Neural cell (in vitro differentiated cells): ENCODE results near the gene EYS. TPM values are rescaled to one million over a fixed set of nuclear protein-coding genes. Genes with fewer than 3 reads are reported as not detected.
"Not testable (repeated sequence)": the region's sequence is repeated elsewhere in the genome, so short reads cannot be mapped to it uniquely, and the experiment has no call there.

Source experiments
- H2AFZ ChIP-seq: fragments of 200-600, 300-800 bp; sonication (generic), shearing (Covaris generic); 2 replicates; pipeline ENCODE4 v1.6.0; 2014; ENCODE audit warnings: low read depth, mild to moderate bottlenecking, antibody characterized with exemption, low read length, moderate library complexity
- H3F3A ChIP-seq: fragments of 200-600 bp; shearing (Covaris generic); 2 replicates; pipeline ENCODE4 v1.6.1; 2016; ENCODE audit warnings: mild to moderate bottlenecking, moderate library complexity, mixed read lengths, antibody characterized with exemption, low read length; ENCODE audit not compliant: insufficient read depth, poor library complexity, severe bottlenecking
- H3K27ac ChIP-seq: fragments of 200-600, 300-800 bp; sonication (generic), shearing (Covaris generic); 2 replicates; pipeline ENCODE4 v1.5.1; 2014; ENCODE audit warnings: mild to moderate bottlenecking, low read length, moderate library complexity
- H3K27me3 ChIP-seq: fragments of 300-800, 200-600 bp; sonication (generic), shearing (Covaris generic); 2 replicates; pipeline ENCODE4 v1.6.0; 2014; ENCODE audit warnings: mild to moderate bottlenecking, low read depth, low read length, moderate library complexity; ENCODE audit not compliant: insufficient read depth
- H3K36me3 ChIP-seq: fragments of 300-800, 200-600 bp; sonication (generic), shearing (Covaris generic); 2 replicates; pipeline ENCODE4 v1.5.1; 2014; ENCODE audit warnings: mild to moderate bottlenecking, antibody characterized with exemption, low read length, moderate library complexity; ENCODE audit not compliant: insufficient read depth
- H3K4me2 ChIP-seq: fragments of 300-800, 200-600 bp; sonication (generic), shearing (Covaris generic); 2 replicates; pipeline ENCODE4 v1.6.0; 2014; ENCODE audit warnings: mild to moderate bottlenecking, low read length
- H3K4me3 ChIP-seq: fragments of 300-800, 200-600 bp; sonication (generic), shearing (Covaris generic); 2 replicates; pipeline ENCODE4 v1.5.1; 2014; ENCODE audit warnings: mild to moderate bottlenecking, low read length, moderate library complexity
- H3K79me2 ChIP-seq: fragments of 200-600 bp; shearing (Covaris generic); replicated peaks from 2 replicates; pipeline ENCODE4 v1.6.0; 2014; ENCODE audit warnings: mild to moderate bottlenecking, low read length, moderate library complexity; ENCODE audit not compliant: insufficient read depth
- H3K9ac ChIP-seq: fragments of 300-800, 200-600 bp; sonication (generic), shearing (Covaris generic); 2 replicates; pipeline ENCODE4 v1.6.1; 2016; ENCODE audit warnings: mild to moderate bottlenecking, low read length, mixed read lengths
- H3K9me2 ChIP-seq: fragments of 200-600 bp; shearing (Covaris generic); 2 replicates; pipeline ENCODE4 v1.6.1; 2016; ENCODE audit warnings: mild to moderate bottlenecking, low read length, mixed read lengths; ENCODE audit not compliant: insufficient read depth
- H3K9me3 ChIP-seq: fragments of 200-600, 300-800 bp; sonication (generic), shearing (Covaris generic); 2 replicates; pipeline ENCODE4 v1.6.1; 2016; ENCODE audit warnings: mild to moderate bottlenecking, mixed run types, low read length, moderate library complexity, mixed read lengths
- H4K20me1 ChIP-seq: fragments of 200-600 bp; shearing (Covaris generic); 2 replicates; pipeline ENCODE4 v1.6.1; 2016; ENCODE audit warnings: mild to moderate bottlenecking, mixed run types; ENCODE audit not compliant: insufficient read depth
- RAD21 ChIP-seq: fragments of 450-650 bp; conservative IDR thresholded peaks from 2 replicates; pipeline ENCODE4 v1.6.1; 2014; ENCODE audit warnings: antibody characterized with exemption, mild to moderate bottlenecking, moderate library complexity
- SMC3 ChIP-seq: fragments of 450-650 bp; conservative IDR thresholded peaks from 2 replicates; pipeline ENCODE4 v1.6.1; 2014; ENCODE audit warnings: antibody characterized with exemption, mild to moderate bottlenecking, moderate library complexity; ENCODE audit not compliant: poor library complexity
- polyA plus RNA-seq: library from polyadenylated mRNA; depleted of rRNA; stranded (reverse); fragments of >200 nt; gene quantifications from 2 replicates; pipeline ENCODE4 v1.2.3, GENCODE V29; 2014
- TF ChIP-seq, protein P1 (sequence below): IDR thresholded peaks from 2 replicates; pipeline ENCODE4 v1.6.1; 2012; ENCODE audit warnings: borderline replicate concordance
- TF ChIP-seq, protein P2 (sequence below): fragments of 450-650 bp; IDR thresholded peaks from 2 replicates; pipeline ENCODE4 v1.5.1; 2014; ENCODE audit warnings: antibody characterized with exemption, mild to moderate bottlenecking, moderate library complexity; ENCODE audit not compliant: poor library complexity, severe bottlenecking

EYS gene
- polyA plus RNA-seq, 1 donor from 2014 or later, result 0.38 TPM

DNA sequence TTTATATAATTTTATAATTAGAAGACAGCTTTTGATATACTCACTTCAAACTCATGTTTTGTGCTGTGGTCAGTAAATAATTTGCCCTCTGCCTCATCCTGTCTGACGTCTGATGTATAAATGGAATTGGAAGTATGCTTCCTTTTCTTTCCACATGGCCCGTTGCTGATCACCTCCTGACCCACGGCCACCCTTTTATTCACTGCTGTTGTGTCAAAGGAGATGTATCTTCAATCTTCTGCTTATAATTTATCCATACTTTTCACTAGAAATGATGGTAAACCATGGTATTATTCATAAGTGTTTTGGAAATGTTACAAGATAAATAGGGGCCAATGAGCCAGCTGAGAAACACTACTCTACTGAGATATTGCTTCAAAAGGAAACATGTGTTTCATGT is 1229.6 kb downstream of the EYS start:
- Histone ChIP-seq H3K27ac (no peak overlapping the region), H3K79me2 (no peaks in the 10 kb centered on the region), H3K9me2 (no peaks in the 10 kb centered on the region), H3K9ac (no peak overlapping the region), H3K4me3 (no peak overlapping the region), H2AFZ (no peak overlapping the region), H3K4me2 (no peak overlapping the region), H3F3A (no peaks in the 10 kb centered on the region), H4K20me1 (no peaks in the 10 kb centered on the region), H3K27me3 (no peaks in the 10 kb centered on the region), H3K9me3 (no peaks in the 10 kb centered on the region), H3K36me3 (no peaks in the 10 kb centered on the region)
- TF ChIP-seq, protein P1, sequence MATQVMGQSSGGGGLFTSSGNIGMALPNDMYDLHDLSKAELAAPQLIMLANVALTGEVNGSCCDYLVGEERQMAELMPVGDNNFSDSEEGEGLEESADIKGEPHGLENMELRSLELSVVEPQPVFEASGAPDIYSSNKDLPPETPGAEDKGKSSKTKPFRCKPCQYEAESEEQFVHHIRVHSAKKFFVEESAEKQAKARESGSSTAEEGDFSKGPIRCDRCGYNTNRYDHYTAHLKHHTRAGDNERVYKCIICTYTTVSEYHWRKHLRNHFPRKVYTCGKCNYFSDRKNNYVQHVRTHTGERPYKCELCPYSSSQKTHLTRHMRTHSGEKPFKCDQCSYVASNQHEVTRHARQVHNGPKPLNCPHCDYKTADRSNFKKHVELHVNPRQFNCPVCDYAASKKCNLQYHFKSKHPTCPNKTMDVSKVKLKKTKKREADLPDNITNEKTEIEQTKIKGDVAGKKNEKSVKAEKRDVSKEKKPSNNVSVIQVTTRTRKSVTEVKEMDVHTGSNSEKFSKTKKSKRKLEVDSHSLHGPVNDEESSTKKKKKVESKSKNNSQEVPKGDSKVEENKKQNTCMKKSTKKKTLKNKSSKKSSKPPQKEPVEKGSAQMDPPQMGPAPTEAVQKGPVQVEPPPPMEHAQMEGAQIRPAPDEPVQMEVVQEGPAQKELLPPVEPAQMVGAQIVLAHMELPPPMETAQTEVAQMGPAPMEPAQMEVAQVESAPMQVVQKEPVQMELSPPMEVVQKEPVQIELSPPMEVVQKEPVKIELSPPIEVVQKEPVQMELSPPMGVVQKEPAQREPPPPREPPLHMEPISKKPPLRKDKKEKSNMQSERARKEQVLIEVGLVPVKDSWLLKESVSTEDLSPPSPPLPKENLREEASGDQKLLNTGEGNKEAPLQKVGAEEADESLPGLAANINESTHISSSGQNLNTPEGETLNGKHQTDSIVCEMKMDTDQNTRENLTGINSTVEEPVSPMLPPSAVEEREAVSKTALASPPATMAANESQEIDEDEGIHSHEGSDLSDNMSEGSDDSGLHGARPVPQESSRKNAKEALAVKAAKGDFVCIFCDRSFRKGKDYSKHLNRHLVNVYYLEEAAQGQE, result no peak
- TF ChIP-seq SMC3 (no peak), RAD21 (no peak)
- TF ChIP-seq, protein P2, sequence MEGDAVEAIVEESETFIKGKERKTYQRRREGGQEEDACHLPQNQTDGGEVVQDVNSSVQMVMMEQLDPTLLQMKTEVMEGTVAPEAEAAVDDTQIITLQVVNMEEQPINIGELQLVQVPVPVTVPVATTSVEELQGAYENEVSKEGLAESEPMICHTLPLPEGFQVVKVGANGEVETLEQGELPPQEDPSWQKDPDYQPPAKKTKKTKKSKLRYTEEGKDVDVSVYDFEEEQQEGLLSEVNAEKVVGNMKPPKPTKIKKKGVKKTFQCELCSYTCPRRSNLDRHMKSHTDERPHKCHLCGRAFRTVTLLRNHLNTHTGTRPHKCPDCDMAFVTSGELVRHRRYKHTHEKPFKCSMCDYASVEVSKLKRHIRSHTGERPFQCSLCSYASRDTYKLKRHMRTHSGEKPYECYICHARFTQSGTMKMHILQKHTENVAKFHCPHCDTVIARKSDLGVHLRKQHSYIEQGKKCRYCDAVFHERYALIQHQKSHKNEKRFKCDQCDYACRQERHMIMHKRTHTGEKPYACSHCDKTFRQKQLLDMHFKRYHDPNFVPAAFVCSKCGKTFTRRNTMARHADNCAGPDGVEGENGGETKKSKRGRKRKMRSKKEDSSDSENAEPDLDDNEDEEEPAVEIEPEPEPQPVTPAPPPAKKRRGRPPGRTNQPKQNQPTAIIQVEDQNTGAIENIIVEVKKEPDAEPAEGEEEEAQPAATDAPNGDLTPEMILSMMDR, result no peak

DNA sequence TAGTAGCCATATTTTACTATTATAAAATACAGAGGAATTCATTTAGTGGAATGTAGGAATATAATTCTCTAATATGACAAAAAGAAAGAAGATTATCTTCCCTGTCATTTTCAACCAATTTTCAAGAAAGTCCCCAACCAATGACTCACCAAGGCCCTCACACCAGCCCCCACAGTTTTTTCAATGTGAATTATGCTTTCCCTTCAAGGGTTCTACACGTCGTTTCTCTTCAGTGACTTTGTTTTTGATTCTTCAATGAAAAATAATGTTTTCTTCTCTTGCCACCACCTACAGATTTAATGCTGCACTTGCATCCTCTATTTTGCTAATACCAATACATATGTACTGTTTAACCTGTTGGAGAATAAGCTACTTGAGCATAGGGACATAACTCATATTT is 1230.1 kb downstream of the EYS start:
- H3K27ac ChIP-seq, result no peak overlapping the region
- H3K9me2 ChIP-seq, result no peaks in the 10 kb centered on the region
- no peaks in the 10 kb centered on the region for H3K9me3 ChIP-seq
- TF ChIP-seq, protein P2, result no peak
- H3K9ac ChIP-seq, result no peak overlapping the region
- H3K79me2 ChIP-seq, result no peaks in the 10 kb centered on the region
- no peak overlapping the region for H3K4me3 ChIP-seq
- H3K27me3 ChIP-seq, result no peaks in the 10 kb centered on the region
- H3K4me2 ChIP-seq, result no peak overlapping the region
- H3K36me3 ChIP-seq, result no peaks in the 10 kb centered on the region
- no peak overlapping the region for H2AFZ ChIP-seq
- no peaks in the 10 kb centered on the region for H4K20me1 ChIP-seq
- no peaks in the 10 kb centered on the region for H3F3A ChIP-seq

DNA sequence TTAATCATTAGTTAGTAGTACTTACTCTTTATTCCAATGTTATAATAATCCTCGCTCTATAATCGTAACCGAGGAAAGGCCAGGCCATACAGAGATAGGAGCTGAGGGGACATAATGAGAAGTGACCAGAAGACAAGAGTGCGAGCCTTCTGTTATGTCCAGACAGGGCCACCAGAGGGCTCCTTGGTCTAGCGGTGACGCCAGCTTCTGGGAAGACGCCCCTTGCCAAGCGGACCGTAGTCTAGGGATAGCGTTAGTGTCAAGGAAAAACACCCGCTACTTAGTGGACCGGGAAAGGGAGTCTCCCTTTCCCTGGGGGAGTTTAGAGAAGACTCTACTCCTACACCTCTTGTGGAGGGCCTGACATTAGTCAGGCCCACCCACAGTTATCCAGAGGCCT is 1237.6 kb downstream of the EYS start:
- H3K79me2 ChIP-seq, H3K4me2 ChIP-seq, H3K9ac ChIP-seq, H4K20me1 ChIP-seq, H3K27ac ChIP-seq, H3K36me3 ChIP-seq, H2AFZ ChIP-seq, H3K27me3 ChIP-seq, H3F3A ChIP-seq, H3K4me3 ChIP-seq, H3K9me3 ChIP-seq, H3K9me2 ChIP-seq: not testable (repeated sequence)
